GM19397 (cell line): ENCODE results near the gene MMD2.

Source experiments
- ATAC-seq: cut with Tn5 transposase; IDR thresholded peaks from one replicate; pipeline ENCODE4 v1.9.1; 2021; ENCODE audit warnings: mild to moderate bottlenecking, moderate library complexity; ENCODE audit not compliant: unreplicated experiment

Gene MMD2

DNA sequence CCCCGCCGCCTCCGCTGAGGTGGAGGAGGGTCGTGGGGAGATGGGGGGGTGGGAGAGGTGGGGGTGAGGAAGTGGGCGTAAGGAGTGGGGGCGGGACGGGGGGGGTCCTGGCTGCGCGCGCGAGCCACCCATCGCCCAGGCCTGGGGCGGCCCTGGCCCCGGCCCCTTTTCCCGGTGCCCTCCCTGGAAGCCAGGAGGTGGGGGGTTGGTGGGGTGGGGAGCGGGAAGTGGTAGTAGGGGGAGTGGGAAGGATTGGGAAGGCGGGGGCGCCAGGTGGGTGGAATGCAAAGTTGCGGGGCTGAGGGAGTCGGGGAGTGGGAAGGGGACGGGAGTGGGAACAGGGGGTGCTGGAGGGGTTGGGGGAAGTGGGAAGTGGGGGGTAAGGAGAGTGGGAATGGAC lies 319 bp upstream of the MMD2 start:
- no peak for ATAC-seq

DNA sequence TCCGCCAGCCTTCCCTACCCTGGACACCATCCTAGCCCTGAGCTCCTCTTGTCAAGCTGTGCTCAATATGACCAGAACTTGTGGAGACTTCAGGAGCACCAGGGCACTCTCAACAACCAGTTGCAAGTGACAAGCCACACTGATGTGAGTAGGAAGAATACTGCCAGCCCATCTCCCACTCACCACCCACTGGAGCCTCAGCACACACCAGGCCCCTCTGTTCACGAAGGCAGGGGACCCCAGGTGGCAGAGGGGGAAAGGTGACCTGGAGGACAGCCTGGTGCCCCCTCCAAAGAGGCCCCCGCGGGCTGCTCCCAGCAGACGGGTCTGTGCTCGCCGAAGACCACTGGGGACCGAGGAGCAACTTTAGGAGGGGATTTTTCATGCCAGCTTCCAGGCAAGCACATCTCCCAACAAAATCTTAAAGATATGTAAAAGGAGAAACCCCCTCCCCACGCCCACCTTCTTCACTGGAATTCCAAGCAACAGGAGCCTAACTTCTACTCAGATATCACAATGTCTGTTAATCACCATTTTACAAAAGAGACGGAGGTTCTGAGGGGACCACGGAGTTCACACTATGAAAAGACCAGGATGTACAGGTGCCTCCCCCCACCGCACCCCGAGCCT lies 1.0 kb downstream of the MMD2 start:
- ATAC-seq: no peak

DNA sequence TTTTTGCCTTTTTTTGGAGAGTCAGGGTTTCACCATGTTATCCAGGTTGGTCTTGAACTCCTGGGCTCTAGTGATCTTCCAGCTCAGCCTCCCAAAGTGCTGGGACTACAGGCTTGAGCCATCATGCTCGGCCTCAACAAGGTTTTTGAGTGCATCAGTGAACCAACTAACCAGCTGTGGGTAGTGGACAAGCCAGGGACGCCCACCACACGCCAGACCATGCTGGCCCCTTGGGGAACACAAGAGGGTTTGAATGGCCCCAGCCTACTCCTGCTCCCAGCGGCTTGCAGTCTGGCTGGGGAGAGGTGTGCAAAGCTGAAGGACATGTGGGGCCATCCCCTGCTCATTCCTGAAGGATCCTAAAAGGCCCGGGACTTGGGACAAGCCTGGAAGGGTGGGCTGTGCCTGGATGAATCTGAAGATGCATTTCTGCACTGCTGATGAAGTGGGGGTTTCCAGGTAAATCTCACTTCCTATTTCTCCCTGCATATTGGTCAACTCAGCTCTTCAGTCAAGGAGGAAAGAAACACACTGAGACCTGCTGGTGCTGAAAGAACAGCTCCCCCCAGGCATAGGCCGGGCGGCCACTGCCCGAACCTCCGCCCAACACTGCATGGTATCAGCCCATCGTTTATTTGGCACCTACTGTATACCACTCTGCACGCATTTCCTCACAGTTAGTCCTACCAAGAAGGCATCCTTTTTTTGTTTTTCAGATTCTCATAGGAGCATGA lies 6.9 kb downstream of the MMD2 start:
- no peak for ATAC-seq

DNA sequence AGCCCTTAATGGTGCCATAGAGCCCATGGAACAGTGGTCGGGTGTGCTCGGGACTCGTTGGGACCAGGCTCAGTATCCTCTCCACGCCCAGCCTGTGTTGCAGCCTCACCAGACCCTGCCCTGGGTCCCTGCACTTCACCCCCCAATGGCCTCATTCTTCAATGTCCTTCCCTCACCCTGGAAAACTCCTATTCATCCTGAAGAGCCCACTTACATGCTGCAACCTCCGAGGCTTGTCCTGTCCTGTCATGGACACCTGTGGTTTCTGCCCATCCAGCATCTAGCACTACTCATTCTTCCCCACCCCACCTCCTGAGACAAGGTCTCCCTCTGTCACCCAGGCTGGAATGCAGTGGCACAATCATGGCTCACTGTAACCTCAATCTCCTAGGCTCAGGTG lies 7.7 kb downstream of the MMD2 start:
- no peak for ATAC-seq

DNA sequence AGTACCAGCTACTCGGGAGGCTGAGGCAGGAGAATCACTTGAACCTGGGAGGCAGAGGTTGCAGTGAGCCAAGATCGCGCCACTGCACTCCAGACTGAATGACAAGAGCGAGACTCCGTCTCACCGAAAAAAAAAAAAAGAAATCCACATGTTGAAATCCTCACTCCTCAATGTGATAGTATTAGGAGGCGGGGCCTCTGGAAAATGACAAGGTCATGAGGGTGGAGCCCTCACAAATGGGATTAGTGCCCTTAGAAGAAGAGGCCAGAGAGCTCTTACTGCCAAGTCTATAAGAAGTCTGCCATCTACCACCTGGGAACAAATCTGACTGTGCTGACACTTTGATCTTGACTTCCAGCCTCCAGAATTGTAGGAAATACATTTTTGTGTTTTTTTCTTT lies 10.6 kb downstream of the MMD2 start:
- ATAC-seq: no peak

DNA sequence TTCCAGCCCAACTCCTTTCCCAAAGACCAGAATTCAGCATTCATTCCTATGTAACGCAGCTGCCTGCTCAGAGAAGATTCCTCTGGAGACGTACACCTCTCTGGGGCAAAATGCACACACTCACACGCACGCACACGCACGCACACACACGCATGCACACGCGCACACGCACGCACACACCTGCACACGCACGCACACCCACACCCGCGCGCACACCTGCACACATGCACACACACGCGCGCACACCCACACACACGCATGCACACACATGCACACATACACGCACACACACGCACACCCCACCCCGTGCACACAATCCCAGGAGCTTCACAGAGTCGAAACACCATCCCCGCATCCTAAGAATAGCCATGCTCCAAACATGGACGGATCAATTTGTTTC lies 13.0 kb downstream of the MMD2 start:
- ATAC-seq: no peak

DNA sequence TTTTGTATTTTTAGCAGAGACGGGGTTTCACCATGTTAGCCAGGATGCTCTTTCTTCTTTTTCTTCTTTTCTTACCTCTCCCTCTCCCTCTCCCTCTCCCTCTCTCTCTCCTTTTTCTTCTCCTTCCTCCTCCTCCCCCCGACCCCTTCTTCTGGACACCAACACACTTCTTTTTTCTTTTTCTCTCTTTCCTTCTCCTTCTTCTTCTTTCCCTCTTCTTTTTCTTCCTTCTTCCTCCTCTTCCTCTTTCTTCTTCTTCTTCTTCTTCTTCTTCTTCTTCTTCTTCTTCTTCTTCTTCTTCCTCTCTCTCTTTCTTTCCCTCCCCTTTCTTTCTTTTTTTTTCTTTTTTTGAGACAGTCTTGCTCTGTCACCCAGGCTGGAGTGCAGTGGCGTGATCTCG lies 14.0 kb downstream of the MMD2 start:
- ATAC-seq: no peak

DNA sequence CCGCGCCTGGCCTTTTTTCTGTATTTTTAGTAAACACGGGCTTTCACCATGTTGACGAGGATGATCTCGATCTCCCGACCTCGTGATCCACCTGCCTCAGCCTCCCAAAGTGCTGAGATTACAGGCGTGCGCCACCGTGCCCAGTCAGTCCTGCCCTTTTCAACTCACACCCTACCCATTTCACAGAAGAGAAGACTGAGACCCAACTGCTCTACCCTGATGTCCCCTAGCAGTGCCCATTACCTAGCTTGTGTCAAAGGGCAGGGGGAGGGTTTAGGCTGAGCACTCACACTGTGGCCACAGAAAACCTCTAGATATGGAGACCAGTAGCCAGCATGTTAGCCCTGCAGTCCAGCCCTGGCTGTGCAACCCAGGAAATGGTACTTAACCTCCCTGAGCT lies 15.7 kb downstream of the MMD2 start:
- no peak for ATAC-seq

DNA sequence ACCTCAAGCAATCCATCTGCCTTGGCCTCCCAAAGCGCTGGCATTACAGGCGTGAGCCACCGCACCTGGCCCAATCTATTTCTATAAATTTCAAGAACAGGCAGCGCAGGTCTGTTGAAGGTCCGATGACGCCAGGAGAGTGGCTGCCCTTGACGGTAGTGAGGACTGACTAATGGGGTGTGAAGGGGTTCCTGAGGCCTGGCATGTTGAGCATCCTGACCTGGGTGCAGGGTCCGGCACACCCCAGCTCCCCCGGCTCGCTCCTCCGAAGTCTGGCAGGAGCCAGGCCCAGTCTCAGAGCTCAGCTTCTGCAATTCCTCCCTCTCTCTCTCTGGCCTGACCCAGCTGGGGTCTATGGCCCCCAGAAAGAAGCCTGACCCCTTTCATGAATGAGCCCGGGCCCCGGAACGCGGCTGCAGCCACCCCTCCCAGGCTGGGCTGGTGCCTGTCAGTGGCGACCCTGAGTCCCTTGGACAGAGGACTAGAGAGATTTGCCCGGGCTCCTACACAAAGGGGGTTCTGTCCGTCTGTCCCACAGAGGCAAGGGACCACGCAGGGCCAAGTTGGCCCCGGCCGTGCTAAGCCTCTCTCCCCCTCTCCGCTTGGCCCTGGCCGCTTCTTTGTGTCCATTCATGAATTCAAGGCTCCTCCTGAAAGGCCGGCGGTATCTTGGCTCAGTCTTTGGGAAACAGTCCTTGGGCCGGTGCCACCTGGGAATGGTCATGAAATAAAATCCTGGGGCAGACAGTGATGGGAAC lies 18.8 kb downstream of the MMD2 start:
- no peak for ATAC-seq

DNA sequence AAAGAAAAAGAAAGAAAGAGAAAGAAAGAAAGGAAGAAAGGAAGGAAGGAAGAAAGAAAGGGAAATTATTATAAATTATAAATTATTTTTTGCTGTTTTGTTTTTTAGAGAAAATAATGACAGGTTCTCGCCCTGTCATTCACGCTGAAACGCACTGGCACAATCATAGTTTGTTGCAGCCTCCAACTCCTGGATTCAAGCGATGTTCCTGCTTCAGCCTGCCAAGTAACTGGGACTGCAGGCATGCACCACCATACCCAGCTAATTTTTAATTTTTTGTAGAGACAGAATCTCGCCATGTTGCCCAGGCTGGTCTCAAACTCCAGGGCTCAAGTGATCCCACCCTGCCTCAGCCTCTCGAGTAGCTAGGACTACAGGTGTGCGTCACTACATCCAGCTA lies 21.6 kb downstream of the MMD2 start:
- no peak for ATAC-seq

DNA sequence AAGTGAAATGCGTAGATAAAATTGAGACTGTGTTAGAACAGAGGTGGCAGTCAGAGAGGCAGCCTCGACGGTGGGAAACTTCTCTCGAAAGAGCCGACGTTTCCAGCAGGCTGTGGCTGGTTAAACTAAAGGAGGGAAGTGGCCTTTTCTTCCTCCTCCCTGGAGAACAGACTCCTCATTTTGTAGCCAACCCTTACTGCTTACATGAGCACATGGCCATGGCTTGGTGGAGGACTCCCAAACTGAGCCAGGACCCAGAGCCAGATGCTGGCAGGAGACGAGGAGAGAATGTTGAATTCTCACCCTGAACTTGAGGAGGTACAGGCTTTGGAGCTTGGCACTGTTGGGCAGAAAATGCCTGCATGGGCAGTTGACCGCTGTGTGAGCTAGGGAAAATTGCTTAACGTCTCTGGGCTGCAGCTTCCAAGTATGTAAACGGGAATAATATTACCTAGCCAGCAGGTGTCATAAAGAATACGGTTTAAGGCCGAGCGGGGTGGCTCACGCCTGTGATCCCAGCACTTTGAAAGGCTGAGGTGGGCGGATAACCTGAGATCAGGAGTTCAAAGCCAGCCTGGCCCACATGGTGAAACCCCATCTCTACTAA lies 24.5 kb downstream of the MMD2 start:
- ATAC-seq: no peak

DNA sequence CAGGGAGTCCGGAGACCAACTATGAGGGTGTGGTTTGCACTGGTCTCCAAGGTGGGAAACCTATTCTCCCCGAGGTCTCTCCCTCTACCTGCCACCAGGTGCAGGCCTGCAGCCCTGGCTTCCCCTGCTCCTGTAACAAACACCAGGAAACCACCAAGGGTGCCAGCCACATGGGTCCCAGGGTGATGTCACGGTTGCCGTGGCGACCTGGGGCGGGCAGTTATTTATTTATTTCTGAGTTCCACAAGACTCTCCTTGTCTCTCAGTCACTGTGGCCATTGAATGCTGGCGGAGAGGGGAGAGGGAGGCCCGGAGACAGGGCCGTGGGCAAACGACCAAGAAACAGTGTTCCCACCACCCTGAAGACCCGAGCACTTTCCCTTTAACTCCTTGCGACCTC lies 27.0 kb downstream of the MMD2 start:
- ATAC-seq: no peak

DNA sequence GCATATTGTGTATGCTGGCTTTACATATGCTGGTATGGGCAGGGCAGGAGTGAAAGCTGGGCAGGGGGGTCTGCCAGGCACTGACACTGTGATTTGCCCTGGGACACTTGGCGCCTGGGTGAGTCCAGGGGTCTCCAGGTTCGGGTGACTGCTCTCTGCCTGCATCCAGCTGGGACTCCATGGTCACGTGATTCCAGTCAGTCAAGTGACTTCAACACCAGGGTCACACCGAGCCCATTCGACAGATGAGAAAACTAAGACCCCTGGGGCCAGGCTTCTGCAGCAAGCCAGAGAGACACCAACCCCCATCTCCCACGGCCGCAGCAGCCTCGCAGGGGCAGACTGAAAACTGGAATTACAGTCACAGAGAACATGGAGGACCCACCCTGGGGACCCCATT lies 30.0 kb downstream of the MMD2 start:
- ATAC-seq: no peak

DNA sequence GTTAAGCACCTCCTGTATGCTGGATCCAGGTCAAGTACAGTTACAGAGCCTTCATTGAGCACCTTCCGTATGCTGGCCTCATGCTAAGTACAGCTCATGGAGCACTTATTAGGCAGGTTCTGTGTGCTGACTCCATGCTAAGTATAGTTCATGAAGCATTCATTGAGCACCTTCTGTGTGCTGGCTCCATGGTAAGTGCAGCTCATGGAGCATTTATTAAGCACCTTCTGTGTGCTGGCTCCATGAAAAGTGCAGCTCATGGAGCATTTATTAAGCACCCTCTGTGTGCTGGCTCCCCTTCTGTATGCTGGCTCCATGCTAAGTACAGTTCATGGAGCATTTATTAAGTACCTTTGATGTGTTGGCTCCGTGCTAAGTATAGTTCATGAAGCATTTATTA lies 30.5 kb downstream of the MMD2 start:
- no peak for ATAC-seq

DNA sequence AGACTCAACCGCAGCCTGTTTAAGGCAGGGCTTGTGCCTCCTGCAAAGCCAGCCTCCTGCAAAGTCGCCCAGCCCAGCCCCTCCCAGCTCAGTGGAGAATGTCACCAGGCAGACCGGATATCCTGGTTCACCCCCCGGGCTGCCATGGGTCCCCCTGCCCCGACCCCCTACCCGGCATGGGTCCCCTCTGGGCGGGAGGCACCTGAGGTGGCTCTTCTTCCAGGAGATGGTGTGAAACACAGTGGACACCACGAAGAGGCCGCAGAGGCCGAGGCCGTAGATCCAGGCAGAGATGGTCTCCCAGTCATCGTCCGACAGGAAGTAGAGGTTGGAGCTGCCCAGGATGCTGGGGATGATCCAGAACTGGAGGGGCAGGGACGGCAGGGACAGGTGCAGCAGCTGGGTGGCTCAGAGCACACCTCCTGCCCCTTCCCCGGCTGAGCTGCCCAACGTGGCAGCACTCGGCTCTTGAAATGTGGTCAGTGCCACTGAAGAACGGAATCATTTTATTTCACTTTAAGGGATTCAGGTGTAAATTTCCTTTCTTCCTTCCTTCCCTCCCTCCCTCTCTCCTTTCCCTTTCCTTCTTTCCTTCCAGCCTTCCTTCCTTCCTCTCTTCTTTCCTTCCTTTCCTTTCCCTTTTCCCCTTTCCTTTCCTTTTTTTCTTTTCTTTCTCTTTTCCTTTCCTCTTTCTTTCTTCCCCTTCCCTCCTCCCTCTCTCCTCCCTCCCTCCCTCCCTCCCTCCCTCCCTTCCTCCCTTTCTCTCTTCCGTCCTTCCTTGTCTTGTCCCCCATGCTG lies 38.8 kb downstream of the MMD2 start:
- no peak for ATAC-seq

DNA sequence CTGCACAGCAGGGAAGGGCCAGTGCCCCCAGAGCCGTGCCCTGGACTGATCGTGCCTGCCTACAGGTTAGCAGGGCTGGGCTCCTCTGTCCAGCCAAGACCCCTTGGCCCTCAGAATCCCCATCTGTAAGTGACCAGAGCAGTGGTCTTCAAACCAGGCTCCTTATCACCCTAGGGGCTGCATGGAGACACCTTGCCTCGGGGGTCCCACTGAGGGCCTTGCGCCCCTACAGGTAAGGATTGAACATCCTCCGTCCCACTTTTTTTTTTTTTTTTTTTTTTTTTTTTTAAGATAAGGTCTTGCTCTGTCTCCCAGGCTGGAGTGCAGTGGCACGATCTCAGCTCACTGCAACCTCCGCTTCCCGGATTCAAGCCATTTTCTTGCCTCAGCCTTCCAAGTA lies 42.9 kb downstream of the MMD2 start:
- ATAC-seq: no peak

DNA sequence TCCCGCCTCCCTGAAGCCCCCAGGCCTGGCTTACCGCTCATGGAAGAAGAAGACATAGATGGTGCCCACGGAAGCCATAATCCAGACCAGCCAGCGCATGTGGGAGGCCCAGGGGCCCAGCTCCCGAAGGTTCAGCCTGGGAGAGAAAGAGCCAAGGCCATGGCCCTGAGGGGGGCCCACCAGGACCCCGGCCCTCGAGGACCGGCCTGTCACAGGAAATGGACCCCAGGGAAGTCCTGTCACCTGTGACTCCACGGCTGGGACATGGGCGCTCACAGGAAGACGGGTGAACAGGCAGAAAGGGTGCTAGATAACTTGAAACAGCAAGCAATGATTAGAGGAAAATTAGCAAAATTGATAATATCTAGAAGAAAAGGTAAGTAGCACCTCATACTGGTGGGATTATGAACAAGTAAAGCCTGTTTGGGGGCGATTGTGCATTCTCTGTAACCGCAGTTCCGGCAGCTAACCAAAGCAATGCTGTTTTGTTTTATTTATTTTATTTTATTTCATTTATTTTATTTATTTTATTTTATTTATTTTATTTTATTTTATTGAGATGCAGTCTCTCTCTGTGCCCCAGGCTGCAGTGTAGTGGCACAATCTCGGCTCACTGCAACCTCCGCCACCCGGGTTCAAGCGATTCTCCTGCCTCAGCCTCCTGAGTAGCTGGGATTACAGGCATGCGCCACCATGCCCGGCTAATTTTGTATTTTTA lies 47.7 kb downstream of the MMD2 start:
- ATAC-seq: no peak

DNA sequence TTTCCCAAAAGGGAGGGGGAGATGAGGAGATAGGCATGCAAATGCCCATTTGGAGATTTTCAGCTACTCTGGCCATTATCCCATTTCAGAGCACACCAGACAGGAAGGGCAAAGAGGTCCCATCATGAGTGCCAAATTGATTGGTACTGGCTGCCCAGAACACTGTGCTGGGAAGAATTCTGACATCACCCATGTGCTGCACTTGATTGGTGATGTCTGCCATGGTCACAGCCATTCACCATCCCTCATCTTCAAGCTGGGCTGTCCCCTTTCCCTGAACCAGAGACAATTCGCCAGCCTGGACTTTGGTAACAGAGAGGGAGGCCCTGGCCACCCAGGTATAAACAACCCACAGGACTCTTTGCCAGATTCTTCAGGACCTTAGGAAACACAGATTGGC lies 52.3 kb downstream of the MMD2 start:
- no peak for ATAC-seq

DNA sequence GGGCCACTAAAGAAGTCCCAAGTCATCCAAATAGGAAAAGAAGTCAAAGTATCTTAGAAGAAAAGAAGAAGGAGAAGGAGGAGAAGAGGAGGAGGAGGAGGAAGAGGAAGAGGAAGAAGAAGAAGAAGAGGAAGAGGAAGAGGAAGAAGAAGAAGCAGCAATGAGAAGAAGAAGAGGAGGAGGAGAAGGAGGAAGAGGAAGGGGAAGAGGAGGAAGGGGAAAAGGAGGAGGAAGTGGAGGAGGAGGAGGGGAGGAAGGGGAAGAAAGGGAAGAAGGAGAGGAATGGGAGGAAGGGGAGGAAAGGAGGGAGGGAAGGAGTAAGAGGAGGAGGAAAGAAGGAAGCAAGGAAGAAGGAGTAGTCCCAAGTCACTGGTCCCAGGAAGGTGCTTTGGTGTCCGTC lies 53.8 kb downstream of the MMD2 start:
- no peak for ATAC-seq

DNA sequence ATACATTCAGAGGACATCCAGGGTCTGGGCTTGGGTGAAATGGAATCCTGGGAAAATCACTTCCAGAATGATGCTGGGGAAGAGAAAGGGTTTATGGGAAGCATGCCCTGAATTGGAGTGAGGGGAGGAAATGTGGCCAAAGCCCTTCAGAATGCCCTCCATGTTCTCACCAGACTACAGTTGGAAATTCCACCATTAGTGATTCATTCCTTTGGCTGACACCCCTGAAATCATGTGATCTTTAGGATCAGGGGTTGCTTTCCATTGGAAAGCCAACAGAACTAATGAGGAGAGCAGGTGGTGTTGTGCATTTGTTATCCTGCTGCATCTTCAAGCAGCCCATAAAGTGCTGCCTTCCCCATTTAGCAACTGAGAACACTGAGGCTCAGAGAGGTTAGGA lies 54.6 kb downstream of the MMD2 start:
- ATAC-seq: no peak
